GM10847 (cell line): ENCODE measurements around the gene TMEM138.

Experiments used
- POLR2A ChIP-seq: IDR thresholded peaks from 2 replicates; pipeline ENCODE4 v1.6.1; 2011; ENCODE audit not compliant: insufficient read length; ENCODE audit errors: extremely low read depth

Gene TMEM138

GRCh38 chr11:61369372-61370348 is 7.5 kb downstream of the TMEM138 start:
- no peak for TF ChIP-seq POLR2A

DNA sequence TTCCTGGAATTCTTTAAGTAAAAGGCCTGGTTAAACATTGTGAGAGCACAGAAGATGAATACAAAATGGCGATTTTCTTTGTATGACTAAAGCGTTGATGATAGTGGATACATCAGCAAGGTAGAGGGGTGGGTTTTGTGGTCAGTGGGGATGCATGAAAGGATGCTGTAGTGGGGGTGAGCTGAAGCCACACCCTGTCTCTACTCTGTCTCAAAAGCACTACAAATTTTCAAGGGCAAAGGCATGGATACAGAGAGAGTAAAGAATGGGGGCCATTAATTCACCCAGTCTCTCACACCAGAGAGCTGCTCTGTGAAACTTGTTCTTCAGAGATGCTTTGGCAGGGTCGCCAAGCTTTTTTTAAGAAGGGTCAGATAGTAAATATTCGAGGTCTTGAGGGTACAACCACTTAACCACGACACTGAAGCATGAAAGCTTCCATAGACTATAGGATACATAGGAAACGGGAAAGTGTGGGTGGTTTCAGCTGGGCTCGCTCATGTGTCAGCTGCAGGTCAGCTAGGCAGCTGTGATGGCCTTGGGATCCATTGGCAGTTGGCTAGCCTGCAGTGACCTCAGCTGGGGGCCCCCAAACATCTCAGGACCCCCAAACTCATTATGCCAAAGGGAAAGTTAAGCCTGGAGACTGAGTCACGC is 8.3 kb downstream of the TMEM138 start:
- TF ChIP-seq POLR2A, result no peak

DNA sequence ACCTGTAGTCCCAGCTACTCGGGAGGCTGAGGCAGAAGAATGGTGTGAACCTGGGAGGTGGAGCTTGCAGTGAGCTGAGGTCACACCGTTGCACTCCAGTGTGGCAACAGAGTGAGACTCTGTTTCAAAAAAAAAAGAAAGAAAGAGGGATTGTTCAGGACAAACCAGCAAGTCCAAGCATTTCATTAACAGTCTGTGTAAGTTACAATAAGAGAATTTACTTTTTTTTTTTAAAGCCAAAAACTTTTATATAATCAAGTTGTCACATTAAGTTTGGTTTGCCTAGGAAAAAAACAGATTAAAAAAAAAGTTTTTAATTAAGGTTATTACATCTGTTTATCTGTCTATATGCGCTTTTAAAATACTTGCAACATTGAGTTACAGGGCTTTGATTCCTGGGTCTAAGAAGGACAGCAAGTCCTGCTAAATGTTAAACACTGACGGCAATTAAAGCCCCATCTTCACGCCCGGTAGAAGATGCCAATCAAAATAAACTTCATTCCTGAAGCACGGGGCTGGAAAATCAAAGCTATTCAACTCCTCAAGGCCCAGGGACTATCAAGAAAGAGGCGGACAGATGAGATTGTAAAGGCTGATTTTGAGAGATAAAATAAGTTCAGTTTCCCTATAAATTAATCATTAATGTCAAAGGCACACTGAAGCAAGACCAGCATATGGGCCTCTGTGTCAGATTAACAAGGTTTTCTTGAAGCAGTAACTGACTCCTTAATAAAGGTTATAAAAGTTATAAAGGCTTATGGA is 10.7 kb downstream of the TMEM138 start:
- TF ChIP-seq POLR2A, result no peak

DNA sequence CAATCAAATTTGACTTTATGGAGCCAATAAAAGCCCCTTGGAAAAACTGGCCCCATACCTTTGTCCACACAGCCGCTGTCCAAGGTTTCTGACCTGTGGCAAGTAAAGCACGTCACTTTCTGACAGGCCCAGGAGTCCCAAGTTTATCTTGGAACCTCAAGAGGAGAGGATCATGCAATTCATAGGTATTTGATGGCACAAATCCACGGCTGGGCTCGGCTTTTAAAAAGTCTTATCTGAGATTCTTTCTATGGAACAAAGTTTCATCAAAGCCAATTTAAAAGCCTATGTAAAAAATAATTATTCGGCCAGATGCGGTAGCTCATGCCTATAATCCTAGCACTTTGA is 13.6 kb downstream of the TMEM138 start:
- no peak for TF ChIP-seq POLR2A

DNA sequence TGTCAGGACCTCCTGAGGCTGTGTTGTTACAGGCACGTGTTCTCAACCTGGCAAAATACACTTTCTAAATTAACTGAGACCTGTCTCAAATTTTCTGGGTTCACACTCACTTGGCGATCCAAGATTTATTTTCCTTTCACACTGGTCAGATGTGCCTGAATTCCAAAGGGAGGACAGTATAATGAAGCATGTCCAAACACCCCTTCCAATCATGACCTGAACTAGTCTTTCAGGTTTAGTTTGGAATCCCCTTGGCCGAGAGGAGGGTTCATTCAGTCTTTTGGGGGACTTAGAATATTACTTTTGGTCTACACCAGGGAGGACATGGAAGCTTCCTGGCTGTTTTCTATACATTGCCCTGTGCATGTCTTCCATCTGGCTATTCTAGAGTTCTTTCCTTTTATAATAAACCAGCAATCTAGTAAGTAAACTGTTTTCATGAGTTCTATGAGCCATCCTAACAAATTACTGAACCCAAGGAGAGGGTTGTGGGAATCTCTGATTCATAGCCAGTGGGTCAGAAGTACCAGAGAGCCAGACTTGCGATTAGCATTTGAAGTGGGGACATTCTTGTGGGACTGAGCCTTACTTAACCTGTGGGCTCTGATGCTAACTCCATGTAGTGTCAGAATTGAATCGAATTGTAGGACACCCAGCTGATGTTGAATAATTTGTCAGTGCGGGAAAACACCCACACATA is 15.4 kb downstream of the TMEM138 start:
- no peak for TF ChIP-seq POLR2A

GRCh38 chr11:61378713-61379313 is 16.6 kb downstream of the TMEM138 start:
- no peak for TF ChIP-seq POLR2A

DNA sequence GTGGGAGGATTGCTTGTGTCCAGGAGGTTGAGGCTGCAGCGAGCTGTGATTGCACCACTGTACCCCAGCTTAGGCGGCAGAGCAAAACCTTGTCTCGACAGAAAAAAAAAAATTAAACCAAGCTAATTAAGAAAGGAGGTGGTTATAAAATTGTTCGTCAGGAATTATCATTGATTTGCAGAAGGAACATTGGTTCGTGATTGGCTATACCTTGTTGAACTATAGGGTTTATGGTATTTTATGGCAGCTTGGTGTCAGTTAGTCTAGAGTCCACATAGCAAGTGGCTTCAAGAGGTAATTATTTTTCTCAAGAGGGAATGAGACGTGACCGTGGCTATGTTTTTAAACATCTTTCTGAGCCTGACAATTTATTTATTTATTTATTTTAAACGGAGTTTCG is 18.7 kb downstream of the TMEM138 start:
- no peak for TF ChIP-seq POLR2A

- no peak for TF ChIP-seq POLR2A
Observed at GRCh38 chr11:61384271-61385242, 22.4 kb downstream of the TMEM138 start.

DNA sequence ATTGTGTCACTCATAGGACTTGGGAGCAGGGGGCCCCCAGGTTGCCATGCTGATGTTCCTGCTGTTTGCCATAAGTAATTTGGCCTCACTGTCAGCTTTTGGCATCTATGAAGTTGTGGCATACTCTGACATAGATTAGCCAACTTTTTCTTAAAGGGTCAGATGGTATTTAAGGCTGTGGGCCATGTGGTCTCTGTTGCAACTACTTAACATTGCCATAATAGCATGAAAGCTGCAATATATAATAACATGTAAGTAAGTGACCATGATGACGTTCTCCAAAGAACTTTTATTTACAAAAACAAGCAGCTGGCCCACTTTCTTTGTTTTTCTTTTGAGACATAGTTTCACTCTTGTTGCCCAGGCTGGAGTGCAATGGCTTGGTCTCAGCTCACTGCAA is 28.0 kb downstream of the TMEM138 start:
- TF ChIP-seq POLR2A, result no peak

- TF ChIP-seq POLR2A, result no peak
Observed at GRCh38 chr11:61392981-61393595, 30.9 kb downstream of the TMEM138 start.

GRCh38 chr11:61401173-61401572 is 39.0 kb downstream of the TMEM138 start:
- no peak for TF ChIP-seq POLR2A

GRCh38 chr11:61401573-61401972 is 39.4 kb downstream of the TMEM138 start:
- no peak for TF ChIP-seq POLR2A

DNA sequence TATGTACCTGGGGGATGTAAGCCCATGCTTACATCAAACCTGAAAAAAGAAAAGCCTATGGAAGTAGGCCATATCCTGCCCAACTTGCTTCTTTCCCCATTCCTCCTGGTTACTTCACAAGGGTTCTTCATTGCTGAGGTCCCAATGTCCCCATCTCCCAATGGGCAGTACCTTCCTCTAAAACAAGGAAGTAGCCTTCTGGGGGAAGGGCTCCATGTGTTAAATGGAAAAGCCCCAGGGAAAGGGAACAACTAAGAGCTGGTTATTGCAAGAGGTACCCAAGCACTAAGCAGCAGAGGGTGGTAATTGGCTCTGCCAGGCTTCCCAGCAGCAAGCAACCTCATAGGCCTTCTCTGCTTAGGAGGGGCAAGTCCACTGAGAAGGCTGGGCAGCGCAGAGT is 41.5 kb downstream of the TMEM138 start:
- TF ChIP-seq POLR2A, result no peak
